Neural progenitor cell (in vitro differentiated cells): ENCODE measurements around the gene MN1. TPM values are rescaled to one million over a fixed set of nuclear protein-coding genes. Genes with fewer than 3 reads are reported as not detected.

Experiments
- DNase-seq: peaks from one replicate; pipeline ENCODE4 v3.0.0-alpha.2; 2016; ENCODE audit warnings: low spot score
- H2AFZ ChIP-seq: fragments of 200-600 bp; sonication (generic); replicated peaks from 2 replicates; pipeline ENCODE4 v1.6.1; 2016; ENCODE audit warnings: antibody characterized with exemption
- H3F3A ChIP-seq: fragments of 200-600 bp; sonication (generic); 2 replicates; pipeline ENCODE4 v1.6.1; 2016; ENCODE audit warnings: antibody characterized with exemption, low read depth
- H3K27ac ChIP-seq: fragments of 200-600 bp; sonication (generic); 2 replicates; pipeline ENCODE4 v1.5.1; 2016; ENCODE audit warnings: mild to moderate bottlenecking
- H3K27me3 ChIP-seq: fragments of 200-600 bp; sonication (generic); 2 replicates; pipeline ENCODE4 v1.6.1; 2016; ENCODE audit warnings: mild to moderate bottlenecking, moderate library complexity
- H3K36me3 ChIP-seq: fragments of 200-600 bp; sonication (generic); 2 replicates; pipeline ENCODE4 v1.5.1; 2016
- H3K4me1 ChIP-seq: fragments of 200-600 bp; sonication (generic); 2 replicates; pipeline ENCODE4 v1.6.1; 2016; ENCODE audit warnings: mixed run types
- H3K4me2 ChIP-seq: fragments of 200-600 bp; sonication (generic); 2 replicates; pipeline ENCODE4 v1.6.1; 2016
- H3K4me3 ChIP-seq: fragments of 200-600 bp; sonication (generic); 2 replicates; pipeline ENCODE4 v1.5.1; 2016
- H3K79me2 ChIP-seq: fragments of 200-600 bp; sonication (generic); 2 replicates; pipeline ENCODE4 v1.6.1; 2016; ENCODE audit warnings: low read depth
- H3K9ac ChIP-seq: fragments of 200-600 bp; sonication (generic); 2 replicates; pipeline ENCODE4 v1.6.1; 2016
- H3K9me3 ChIP-seq: fragments of 200-600 bp; sonication (generic); 2 replicates; pipeline ENCODE4 v1.5.1; 2016; ENCODE audit warnings: low read depth
- H4K20me1 ChIP-seq: fragments of 200-600 bp; sonication (generic); 2 replicates; pipeline ENCODE4 v1.6.1; 2016; ENCODE audit warnings: low read depth
- H3K27ac Mint-ChIP-seq: 3 replicates; pipeline ENCODE4 v1.8.0; 2021; ENCODE audit warnings: mixed read lengths
- H3K27me3 Mint-ChIP-seq: 2 replicates; pipeline ENCODE4 v1.8.0; 2022; ENCODE audit warnings: low read depth, mild to moderate bottlenecking, inconsistent platforms, moderate library complexity, mixed read lengths; ENCODE audit not compliant: insufficient read depth
- H3K36me3 Mint-ChIP-seq: 3 replicates; pipeline ENCODE4 v1.8.0; 2021; ENCODE audit warnings: mixed read lengths
- H3K4me1 Mint-ChIP-seq: 3 replicates; pipeline ENCODE4 v1.8.0; 2021; ENCODE audit warnings: mixed read lengths
- H3K4me3 Mint-ChIP-seq: 3 replicates; pipeline ENCODE4 v1.8.0; 2021; ENCODE audit warnings: mild to moderate bottlenecking, moderate library complexity, mixed read lengths
- H3K9me3 Mint-ChIP-seq: 3 replicates; pipeline ENCODE4 v1.8.0; 2020; ENCODE audit warnings: mixed read lengths
- EZH2 ChIP-seq: fragments of 200-600 bp; sonication (generic); IDR thresholded peaks from 2 replicates; pipeline ENCODE4 v1.6.1; 2017; ENCODE audit warnings: antibody characterized with exemption, mild to moderate bottlenecking, moderate library complexity
- EZH2phosphoT487 ChIP-seq: fragments of 200-600 bp; sonication (generic); IDR thresholded peaks from 2 replicates; pipeline ENCODE4 v1.6.1; 2017; ENCODE audit warnings: antibody characterized with exemption
- total RNA-seq: library from RNA; depleted of rRNA; stranded (reverse); fragments of >200 nt; gene quantifications from 2 replicates; pipeline ENCODE4 v1.2.3, GENCODE V29; 2015; ENCODE audit warnings: low replicate concordance
- TF ChIP-seq, protein P1 (sequence below): fragments of 200-600 bp; sonication (generic); IDR thresholded peaks from 2 replicates; pipeline ENCODE4 v1.5.1; 2017; ENCODE audit warnings: antibody characterized with exemption, mild to moderate bottlenecking

The MN1 gene
- total RNA-seq, 1 donor from 2014 or later, result 13.3 TPM

DNA sequence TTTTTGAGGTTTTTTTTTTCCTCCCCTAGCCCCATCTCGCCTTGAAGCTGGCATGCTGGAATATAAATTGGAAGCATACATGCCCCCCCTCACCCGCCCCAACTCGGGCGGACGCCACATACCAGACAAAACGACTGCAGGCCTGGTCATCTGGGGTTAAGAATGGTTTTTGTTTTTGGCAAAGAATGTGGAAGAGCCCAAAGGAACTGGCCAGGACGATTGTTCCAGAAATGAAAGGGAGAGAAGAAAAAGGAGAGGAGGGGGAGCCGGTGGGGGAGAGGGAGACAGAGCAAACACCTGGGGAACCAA lies 25.0 kb downstream of the MN1 start:
- Histone ChIP-seq H3K4me2 (peak overlapping the region; percentile 79), H3K36me3 (no peaks in the 10 kb centered on the region), H3K79me2 (peaks cover 83% of the 10 kb centered on the region), H3F3A (peaks cover 46% of the 10 kb centered on the region), H3K27me3 (no peaks in the 10 kb centered on the region), H2AFZ (no peak overlapping the region), H4K20me1 (peaks cover 68% of the 10 kb centered on the region), H3K27ac (peak overlapping the region; percentile 94), H3K9me3 (no peaks in the 10 kb centered on the region), H3K9ac (no peak overlapping the region), H3K4me3 (peak overlapping the region; percentile 41), H3K4me1 (peaks cover 56% of the 10 kb centered on the region)
- DNase-seq, result peak; percentile 90
- H3K27ac Mint-ChIP-seq, result peak overlapping the region; percentile 59
- peaks cover 2% of the 10 kb centered on the region for H3K9me3 Mint-ChIP-seq
- TF ChIP-seq, protein P1, sequence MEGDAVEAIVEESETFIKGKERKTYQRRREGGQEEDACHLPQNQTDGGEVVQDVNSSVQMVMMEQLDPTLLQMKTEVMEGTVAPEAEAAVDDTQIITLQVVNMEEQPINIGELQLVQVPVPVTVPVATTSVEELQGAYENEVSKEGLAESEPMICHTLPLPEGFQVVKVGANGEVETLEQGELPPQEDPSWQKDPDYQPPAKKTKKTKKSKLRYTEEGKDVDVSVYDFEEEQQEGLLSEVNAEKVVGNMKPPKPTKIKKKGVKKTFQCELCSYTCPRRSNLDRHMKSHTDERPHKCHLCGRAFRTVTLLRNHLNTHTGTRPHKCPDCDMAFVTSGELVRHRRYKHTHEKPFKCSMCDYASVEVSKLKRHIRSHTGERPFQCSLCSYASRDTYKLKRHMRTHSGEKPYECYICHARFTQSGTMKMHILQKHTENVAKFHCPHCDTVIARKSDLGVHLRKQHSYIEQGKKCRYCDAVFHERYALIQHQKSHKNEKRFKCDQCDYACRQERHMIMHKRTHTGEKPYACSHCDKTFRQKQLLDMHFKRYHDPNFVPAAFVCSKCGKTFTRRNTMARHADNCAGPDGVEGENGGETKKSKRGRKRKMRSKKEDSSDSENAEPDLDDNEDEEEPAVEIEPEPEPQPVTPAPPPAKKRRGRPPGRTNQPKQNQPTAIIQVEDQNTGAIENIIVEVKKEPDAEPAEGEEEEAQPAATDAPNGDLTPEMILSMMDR, result no peak
- TF ChIP-seq EZH2 (no peak), EZH2phosphoT487 (no peak)
- H3K4me3 Mint-ChIP-seq, result peak overlapping the region; percentile 81
- peaks cover 20% of the 10 kb centered on the region for H3K36me3 Mint-ChIP-seq
- H3K27me3 Mint-ChIP-seq, result no peaks in the 10 kb centered on the region
- H3K4me1 Mint-ChIP-seq, result peaks cover 73% of the 10 kb centered on the region

DNA sequence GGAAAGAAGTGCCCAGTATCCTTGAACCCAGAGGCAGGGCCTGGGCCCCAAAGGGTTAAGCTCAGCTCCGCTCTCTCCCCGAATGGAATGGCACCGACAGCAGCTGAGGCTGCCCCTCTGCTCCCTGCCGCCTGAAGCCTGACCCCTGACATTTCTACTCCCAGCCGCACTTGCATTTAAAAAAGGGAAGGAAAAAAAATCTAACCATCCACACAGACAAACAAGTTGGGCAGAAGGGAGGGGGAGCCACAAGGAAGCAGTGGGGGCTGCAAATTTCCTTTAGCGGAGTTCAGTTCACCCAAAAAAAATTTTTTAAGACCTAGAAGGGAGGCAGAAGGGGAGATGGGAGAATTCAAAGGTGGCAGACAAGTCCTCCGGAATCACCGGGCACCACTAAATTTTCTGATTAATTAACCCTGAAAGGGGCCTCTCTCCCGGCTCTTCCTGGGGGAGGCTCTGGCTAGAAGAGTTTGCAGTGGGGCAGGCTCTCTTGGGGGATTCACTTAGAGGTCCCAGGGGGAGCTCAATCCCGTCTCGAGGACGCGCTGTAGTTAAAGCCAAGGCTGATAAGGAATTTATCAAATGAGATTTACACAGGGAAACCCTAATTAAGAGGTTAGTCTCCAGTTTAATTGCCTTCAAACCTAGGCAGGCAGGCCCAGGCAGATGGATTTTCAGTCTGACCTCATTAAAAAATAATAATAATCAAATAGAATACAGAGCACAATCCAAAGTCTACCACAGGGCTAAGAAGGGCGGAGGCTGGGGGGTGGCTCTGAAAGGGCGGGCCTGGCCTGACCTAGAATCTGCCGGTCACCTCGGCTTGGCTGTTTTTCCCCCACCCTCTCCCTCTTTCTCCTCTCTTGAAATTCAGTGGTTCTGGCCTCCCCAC lies 25.6 kb downstream of the MN1 start:
- Mint-ChIP-seq H3K4me1 (peaks cover 73% of the 10 kb centered on the region), H3K27me3 (no peaks in the 10 kb centered on the region), H3K9me3 (no peaks in the 10 kb centered on the region), H3K27ac (peak overlapping the region; percentile 97), H3K4me3 (peak overlapping the region; percentile 81), H3K36me3 (peaks cover 15% of the 10 kb centered on the region)
- H3K4me2 ChIP-seq, result peak overlapping the region; percentile 79
- no peak overlapping the region for H3K9ac ChIP-seq
- H3K27ac ChIP-seq, result peak overlapping the region; percentile 94
- H2AFZ ChIP-seq, result no peak overlapping the region
- peak overlapping the region; percentile 41 for H3K4me3 ChIP-seq
- H3K9me3 ChIP-seq, result no peaks in the 10 kb centered on the region
- no peaks in the 10 kb centered on the region for H3K36me3 ChIP-seq
- peaks cover 46% of the 10 kb centered on the region for H3F3A ChIP-seq
- peaks cover 82% of the 10 kb centered on the region for H3K79me2 ChIP-seq
- H3K27me3 ChIP-seq, result no peaks in the 10 kb centered on the region
- peak; percentile 72 for DNase-seq
- H4K20me1 ChIP-seq, result peaks cover 74% of the 10 kb centered on the region
- TF ChIP-seq, protein P1, result no peak
- no peak for TF ChIP-seq EZH2phosphoT487
- no peak for TF ChIP-seq EZH2
- peaks cover 56% of the 10 kb centered on the region for H3K4me1 ChIP-seq

- Histone ChIP-seq H3K4me3 (peak overlapping the region; percentile 41), H3K79me2 (peaks cover 81% of the 10 kb centered on the region), H3K4me2 (peak overlapping the region; percentile 79), H3K9me3 (no peaks in the 10 kb centered on the region), H3F3A (peaks cover 46% of the 10 kb centered on the region), H3K27me3 (no peaks in the 10 kb centered on the region), H3K36me3 (no peaks in the 10 kb centered on the region), H3K9ac (no peak overlapping the region), H2AFZ (no peak overlapping the region), H3K4me1 (peaks cover 56% of the 10 kb centered on the region), H4K20me1 (peaks cover 71% of the 10 kb centered on the region), H3K27ac (peak overlapping the region; percentile 94)
- Mint-ChIP-seq H3K27me3 (no peaks in the 10 kb centered on the region), H3K4me3 (peak overlapping the region; percentile 81), H3K4me1 (peaks cover 68% of the 10 kb centered on the region), H3K9me3 (no peaks in the 10 kb centered on the region), H3K36me3 (peaks cover 9% of the 10 kb centered on the region), H3K27ac (peak overlapping the region; percentile 97)
- DNase-seq, result no peak
- TF ChIP-seq, protein P1, result no peak
- no peak for TF ChIP-seq EZH2phosphoT487
- TF ChIP-seq EZH2, result no peak
These were observed 26.4 kb downstream of the MN1 start for GRCh38 chr22:27775087-27775698.
